ENCODE results near the gene DHCR7.

The DHCR7 gene

GRCh38 chr11:71484248-71485062 is 36.3 kb upstream of the DHCR7 start:
- TF ChIP-seq CTCF (IDR thresholded peaks at IDR 0.05; ENCODE audit: insufficient read depth, low read depth, low read length, missing control alignments): no peak
- no peak overlapping the region for H3K4me3 ChIP-seq (ENCODE audit: low read depth, low read length)
- no peak for DNase-seq (ENCODE audit: low read depth)

- no peak for DNase-seq (ENCODE audit: low read depth)
- H3K4me3 ChIP-seq (ENCODE audit: low read depth, low read length): no peak overlapping the region
- no peak for TF ChIP-seq CTCF (IDR thresholded peaks at IDR 0.05; ENCODE audit: insufficient read depth, low read depth, low read length, missing control alignments)
Measured at GRCh38 chr11:71483692-71484091, 35.5 kb upstream of the DHCR7 start.

GRCh38 chr11:71482746-71483364 is 34.7 kb upstream of the DHCR7 start:
- no peak for DNase-seq (ENCODE audit: low read depth)
- no peak for TF ChIP-seq CTCF (IDR thresholded peaks at IDR 0.05; ENCODE audit: insufficient read depth, low read depth, low read length, missing control alignments)
- no peak overlapping the region for H3K4me3 ChIP-seq (ENCODE audit: low read depth, low read length)

GRCh38 chr11:71482216-71482615 is 34.0 kb upstream of the DHCR7 start:
- TF ChIP-seq CTCF (IDR thresholded peaks at IDR 0.05; ENCODE audit: insufficient read depth, low read depth, low read length, missing control alignments): no peak
- no peak overlapping the region for H3K4me3 ChIP-seq (ENCODE audit: low read depth, low read length)

GRCh38 chr11:71481101-71481960 is 33.1 kb upstream of the DHCR7 start:
- H3K4me3 ChIP-seq (ENCODE audit: low read depth, low read length): no peak overlapping the region
- TF ChIP-seq CTCF (IDR thresholded peaks at IDR 0.05; ENCODE audit: insufficient read depth, low read depth, low read length, missing control alignments): no peak
- DNase-seq (ENCODE audit: low read depth): no peak

More at GRCh38 chr11:71482216-71482615, 34.0 kb upstream of the DHCR7 start:
- no peak for DNase-seq (ENCODE audit: low read depth)

- TF ChIP-seq CTCF (IDR thresholded peaks at IDR 0.05; ENCODE audit: insufficient read depth, low read depth, low read length, missing control alignments): no peak
Measured at GRCh38 chr11:71478528-71478840, 30.3 kb upstream of the DHCR7 start.

More at GRCh38 chr11:71478528-71478840, 30.3 kb upstream of the DHCR7 start:
- no peak for DNase-seq (ENCODE audit: low read depth)
- H3K4me3 ChIP-seq (ENCODE audit: low read depth, low read length): no peak overlapping the region

All from GM12865 (cell line).